B cell (primary cell): Measurements from ENCODE around the gene ARHGAP32.

ENCODE experiments used
- CTCF ChIP-seq: fragments of 200-600 bp; IDR thresholded peaks from one replicate; pipeline ENCODE4 v1.8.0; 2022; ENCODE audit warnings: antibody characterized with exemption, mild to moderate bottlenecking
- EZH2 ChIP-seq: IDR thresholded peaks from 2 replicates; pipeline ENCODE4 v1.6.1; 2012; ENCODE audit warnings: borderline replicate concordance, low read depth, mild to moderate bottlenecking, moderate library complexity, low read length; ENCODE audit not compliant: insufficient read depth, poor library complexity, severe bottlenecking

- no peak for TF ChIP-seq CTCF
- TF ChIP-seq EZH2: no peak
Measured at GRCh38 chr11:129145276-129145675, 46.8 kb downstream of the ARHGAP32 start.
